Coronary artery (tissue), 2 donors: ENCODE measurements around the gene PJVK.

Experiments
- DNase-seq: peaks from one replicate; pipeline ENCODE4 v3.0.0-alpha.2; 2017; ENCODE audit warnings: low spot score
- H3K27ac ChIP-seq, 2 donors: fragments of 200-600 bp; sonication (generic); one replicate each; pipeline ENCODE4 v1.5.1; 2016 to 2019
- H3K4me3 ChIP-seq: fragments of 200-600 bp; sonication (generic); 2 replicates; pipeline ENCODE4 v1.5.1; 2016; ENCODE audit warnings: mild to moderate bottlenecking, moderate library complexity
- CTCF ChIP-seq: fragments of 200-600 bp; sonication (generic); IDR thresholded peaks from one replicate; pipeline ENCODE4 v1.5.1; 2019; ENCODE audit warnings: antibody characterized with exemption

Gene PJVK

GRCh38 chr2:178476477-178476876, 25.3 kb downstream of the PJVK start:
- DNase-seq, result no peak
- H3K4me3 ChIP-seq, result no peak overlapping the region
- H3K27ac ChIP-seq, result no peak overlapping the region
- TF ChIP-seq CTCF, result no peak

- H3K27ac ChIP-seq, result peak overlapping the region; percentile 90 to 95
- peak overlapping the region; percentile 96 for H3K4me3 ChIP-seq
- no peak for TF ChIP-seq CTCF
- DNase-seq, result no peak
Observed at GRCh38 chr2:178477443-178478129, 26.4 kb downstream of the PJVK start.

DNA sequence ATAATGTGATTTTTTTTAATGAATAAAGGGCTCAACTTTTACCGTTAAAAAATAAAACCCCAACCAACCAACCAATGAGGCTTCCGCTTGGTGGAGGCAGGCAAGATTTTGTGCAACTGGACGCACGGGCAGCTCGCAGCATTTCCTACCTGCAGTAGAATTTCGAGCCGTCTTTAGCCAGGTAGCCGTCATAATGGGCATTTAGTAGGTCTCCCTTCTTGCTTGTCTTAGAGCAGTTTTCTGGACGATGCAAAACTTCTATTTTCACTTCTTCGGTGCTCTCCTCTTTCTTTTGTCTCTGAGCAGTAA, 26.9 kb downstream of the PJVK start:
- Histone ChIP-seq H3K27ac (peak overlapping the region; percentile 90 to 95), H3K4me3 (peak overlapping the region; percentile 96)
- TF ChIP-seq CTCF, result no peak
- no peak for DNase-seq

GRCh38 chr2:178478439-178479274, 27.5 kb downstream of the PJVK start, which contains the start of gene FKBP7:
FKBP7 (minus strand) TSS chr2:178478600; CDS start chr2:178478499, 101 bp downstream.
- peak; percentile 28 for TF ChIP-seq CTCF
- DNase-seq, result peak; percentile 91
- H3K27ac ChIP-seq, result peak within 1 kb of the TSS; percentile 90 to 95
- H3K4me3 ChIP-seq, result peak within 1 kb of the TSS; percentile 96

DNA sequence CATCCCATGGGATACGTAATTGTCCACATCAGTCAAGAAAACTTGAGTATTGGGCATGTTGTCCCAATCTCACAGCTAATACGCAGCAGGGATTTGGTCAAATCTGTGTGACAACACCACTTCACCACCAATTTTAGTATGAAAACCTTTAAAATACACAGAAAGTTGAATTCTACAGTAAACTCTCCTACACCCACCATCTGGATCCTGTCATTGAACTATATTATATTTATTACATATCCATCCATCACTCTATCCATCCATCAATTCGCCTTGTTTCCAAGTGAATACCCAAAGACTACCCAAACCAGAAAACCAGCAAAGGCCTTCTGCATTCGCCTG, 28.1 kb downstream of the PJVK start:
- Histone ChIP-seq H3K27ac (peak overlapping the region; percentile 90 to 95), H3K4me3 (peak overlapping the region; percentile 96)
- DNase-seq, result no peak
- TF ChIP-seq CTCF, result no peak

DNA sequence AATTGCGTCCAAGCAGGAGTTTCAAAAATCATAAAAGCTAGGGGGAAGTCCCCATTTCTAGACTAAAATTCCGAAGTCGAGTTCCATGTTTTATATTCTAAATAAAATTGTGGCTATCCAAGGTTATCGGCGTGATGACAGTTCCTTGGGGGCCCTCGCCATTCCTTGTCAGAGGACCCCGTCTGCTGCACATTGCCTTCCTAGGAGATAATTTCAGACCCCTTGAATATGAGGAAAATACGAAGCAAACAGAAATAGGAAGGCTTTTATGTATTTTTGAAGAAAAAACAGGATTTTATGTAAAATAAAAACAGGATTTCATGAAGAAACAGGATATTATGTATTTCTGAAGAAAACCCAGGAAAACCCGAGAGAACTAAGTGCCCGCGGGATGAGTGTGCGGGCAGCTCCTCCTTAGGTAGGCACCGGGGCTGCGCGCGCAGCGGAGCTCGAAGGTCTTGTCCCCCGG, 28.6 kb downstream of the PJVK start:
- TF ChIP-seq CTCF, result no peak
- Histone ChIP-seq H3K4me3 (peak overlapping the region; percentile 96), H3K27ac (peak overlapping the region; percentile 90 to 95)
- DNase-seq, result no peak
